Activated T-cell treated with anti-CD3 and anti-CD28 coated beads for 48 hours (primary cell): ENCODE measurements around the gene VWA3B.
"Not testable (repeated sequence)": the region's sequence is repeated elsewhere in the genome, so short reads cannot be mapped to it uniquely, and the experiment has no call there.

Experiments used
- DNase-seq: peaks from one replicate; pipeline ENCODE4 v3.0.0-alpha.2; 2020; ENCODE audit warnings: low read depth

VWA3B gene

GRCh38 chr2:98088261-98088660 lies 1.3 kb downstream of the VWA3B start:
- DNase-seq: no peak

- DNase-seq: no peak
Observed at GRCh38 chr2:98089941-98090340, 3.0 kb downstream of the VWA3B start.

- no peak for DNase-seq
Observed at GRCh38 chr2:98090951-98091350, 4.0 kb downstream of the VWA3B start.

- no peak for DNase-seq
Observed at GRCh38 chr2:98091738-98092137, 4.8 kb downstream of the VWA3B start.

GRCh38 chr2:98093146-98093545 lies 6.2 kb downstream of the VWA3B start:
- no peak for DNase-seq

- no peak for DNase-seq
Observed at GRCh38 chr2:98093611-98094010, 6.6 kb downstream of the VWA3B start.

- DNase-seq: no peak
Observed at GRCh38 chr2:98099939-98100743, 13.2 kb downstream of the VWA3B start.

GRCh38 chr2:98102315-98102714 lies 15.3 kb downstream of the VWA3B start:
- not testable (repeated sequence) for DNase-seq

- DNase-seq: no peak
Observed at GRCh38 chr2:98102878-98103277, 15.9 kb downstream of the VWA3B start.

- DNase-seq: no peak
Observed at GRCh38 chr2:98108110-98108509, 21.1 kb downstream of the VWA3B start.

GRCh38 chr2:98110741-98111140 lies 23.8 kb downstream of the VWA3B start:
- DNase-seq: no peak

GRCh38 chr2:98114643-98115330 lies 27.8 kb downstream of the VWA3B start:
- no peak for DNase-seq

- no peak for DNase-seq
Observed at GRCh38 chr2:98118161-98118560, 31.2 kb downstream of the VWA3B start.

- DNase-seq: no peak
Observed at GRCh38 chr2:98118852-98119251, 31.9 kb downstream of the VWA3B start.

- DNase-seq: no peak
Observed at GRCh38 chr2:98121149-98121548, 34.2 kb downstream of the VWA3B start.

- DNase-seq: no peak
Observed at GRCh38 chr2:98122524-98122923, 35.6 kb downstream of the VWA3B start.

- no peak for DNase-seq
Observed at GRCh38 chr2:98123286-98123685, 36.3 kb downstream of the VWA3B start.

- no peak for DNase-seq
Observed at GRCh38 chr2:98126061-98126460, 39.1 kb downstream of the VWA3B start.

- DNase-seq: no peak
Observed at GRCh38 chr2:98127229-98127989, 40.4 kb downstream of the VWA3B start.

- DNase-seq: no peak
Observed at GRCh38 chr2:98128556-98129109, 41.7 kb downstream of the VWA3B start.

GRCh38 chr2:98130073-98130472 lies 43.1 kb downstream of the VWA3B start:
- DNase-seq: not testable (repeated sequence)

GRCh38 chr2:98134172-98135005 lies 47.4 kb downstream of the VWA3B start:
- peak; percentile 55 for DNase-seq
